ENCODE data around the gene CEBPG.

The CEBPG gene

DNA sequence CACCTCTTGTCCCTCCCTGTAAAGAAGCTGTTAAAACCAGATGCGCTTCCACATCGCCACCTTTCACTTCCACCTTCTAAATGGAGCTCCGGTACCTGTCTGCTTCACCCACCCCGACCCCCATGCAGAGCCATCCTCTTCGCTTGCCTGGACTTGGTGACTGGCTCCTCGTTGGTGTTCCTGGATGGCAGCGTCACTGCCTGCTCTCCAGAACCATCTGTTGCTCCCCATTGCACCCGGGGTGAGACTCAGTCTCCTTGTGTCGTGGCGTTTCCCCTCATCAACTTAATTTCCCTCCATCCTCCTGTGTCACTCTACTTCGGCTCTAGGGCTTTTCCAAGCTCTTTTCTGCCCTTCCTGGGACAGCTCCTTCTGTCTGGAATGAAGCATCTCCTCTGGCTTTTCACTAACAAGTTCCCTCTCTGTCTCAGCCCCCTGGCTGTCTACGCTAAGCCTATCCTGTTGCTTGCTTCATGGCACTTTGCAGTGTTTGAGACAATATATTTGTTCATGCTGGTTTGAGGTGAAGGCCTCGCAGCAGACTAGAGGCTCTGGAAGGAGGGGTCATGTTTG, 10.3 kb downstream of the CEBPG start:
- no peak for DNase-seq

DNA sequence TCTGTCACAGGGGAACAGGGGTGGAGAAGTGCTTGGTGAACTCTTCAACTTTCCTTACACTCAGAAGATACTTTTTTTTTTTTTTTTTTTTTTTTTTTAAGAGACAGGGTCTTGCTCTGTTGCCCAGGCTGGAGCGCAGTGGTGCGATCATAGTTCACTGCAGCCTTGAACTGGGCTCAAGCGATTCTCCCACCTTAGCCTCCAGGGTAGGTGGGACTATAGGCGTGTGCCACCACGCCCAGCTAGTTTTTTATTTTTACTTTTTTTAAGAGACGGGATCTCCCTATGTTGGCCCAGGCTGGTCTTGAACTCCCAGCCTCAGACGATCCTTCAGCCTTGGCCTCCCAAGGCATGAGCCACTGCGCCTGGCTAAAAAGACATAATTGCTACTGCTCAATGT, 11.5 kb downstream of the CEBPG start:
- DNase-seq: no peak

DNA sequence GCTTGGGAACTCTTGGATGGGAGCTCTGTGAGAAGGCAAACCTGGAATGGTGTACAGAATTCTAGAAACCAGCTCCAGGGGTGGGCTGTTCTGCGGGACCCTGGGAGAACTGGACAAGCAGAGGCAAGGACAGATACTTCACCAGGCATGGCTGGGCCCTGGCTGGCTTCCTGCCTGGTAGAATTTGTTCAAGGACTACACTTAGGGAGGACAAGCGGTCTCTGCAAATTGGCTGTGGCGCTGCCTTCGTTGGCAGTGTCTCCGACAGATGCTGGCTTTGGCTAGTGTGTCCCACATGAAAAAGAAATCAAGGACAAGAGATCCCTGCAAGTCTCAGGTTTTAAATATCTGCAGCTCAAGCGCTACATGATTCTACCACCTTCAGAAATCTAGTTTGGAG, 12.4 kb downstream of the CEBPG start:
- DNase-seq: no peak

DNA sequence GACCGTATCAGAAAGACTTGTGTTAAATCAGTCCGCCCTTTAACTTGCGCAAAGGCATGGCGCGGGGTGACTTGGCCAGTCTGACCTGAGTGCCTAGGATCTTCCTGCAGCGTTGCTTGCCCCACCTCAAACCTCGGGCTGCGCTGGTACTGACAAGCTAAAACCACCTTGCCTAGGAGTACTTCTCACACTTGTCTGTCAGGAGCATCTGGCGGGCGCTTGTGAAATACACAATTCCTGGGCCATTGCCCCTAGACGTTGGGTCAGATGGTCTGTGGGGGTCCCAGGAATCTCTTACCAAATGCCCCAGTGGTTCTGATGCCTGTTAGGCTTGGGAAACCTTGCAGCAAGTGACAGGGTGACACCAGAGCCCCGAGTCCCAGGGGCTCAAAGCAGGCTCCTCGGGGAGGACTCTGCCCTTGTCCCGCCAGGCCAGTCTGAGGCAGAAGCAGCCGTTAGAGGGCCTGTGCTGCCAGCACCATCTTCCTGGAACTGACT, 12.9 kb downstream of the CEBPG start:
- DNase-seq: no peak

DNA sequence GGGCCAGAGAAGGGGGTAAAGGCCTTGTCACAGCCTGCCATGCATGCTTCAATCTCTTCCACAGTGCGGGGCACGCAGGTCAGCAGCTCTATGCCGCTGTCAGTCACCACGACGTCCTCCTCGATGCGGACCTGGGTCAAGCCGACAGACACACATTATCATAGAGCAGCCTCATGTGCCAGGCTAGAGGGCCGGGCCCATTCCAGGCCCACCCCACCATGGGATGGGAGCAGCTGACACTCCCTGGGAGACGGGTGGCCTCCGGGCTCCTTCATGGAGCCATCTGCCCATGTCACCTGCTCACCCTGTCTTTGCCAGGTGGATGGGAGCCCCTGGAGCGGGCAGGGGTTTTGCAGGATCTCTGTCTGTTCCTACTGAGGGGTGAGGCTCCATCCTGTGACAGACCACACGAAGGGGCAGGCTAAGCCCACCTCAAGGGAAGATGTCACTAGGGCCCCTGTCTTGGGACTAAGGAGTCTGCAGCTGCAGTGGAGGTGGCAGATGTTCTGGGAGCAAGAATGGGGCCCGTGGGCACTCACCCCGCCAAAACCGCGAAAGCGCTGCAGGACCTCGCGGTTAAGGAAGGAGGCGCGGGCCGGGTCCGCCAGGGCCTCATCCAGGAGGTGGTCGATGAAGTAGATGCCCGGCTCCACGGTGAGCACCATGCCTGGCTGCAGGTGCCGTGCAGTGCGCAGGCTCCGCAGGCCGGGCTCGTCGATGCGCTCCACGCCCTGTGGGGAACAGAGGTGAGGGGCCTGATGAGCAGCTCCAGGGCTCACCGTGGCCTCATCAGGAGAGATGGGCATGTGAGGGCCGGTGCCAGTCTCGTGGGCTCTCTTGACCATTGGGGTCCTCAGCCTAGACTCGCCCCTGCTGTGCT, 14.1 kb downstream of the CEBPG start:
- DNase-seq: peak in 1 of 2 experiments; percentile 20

DNA sequence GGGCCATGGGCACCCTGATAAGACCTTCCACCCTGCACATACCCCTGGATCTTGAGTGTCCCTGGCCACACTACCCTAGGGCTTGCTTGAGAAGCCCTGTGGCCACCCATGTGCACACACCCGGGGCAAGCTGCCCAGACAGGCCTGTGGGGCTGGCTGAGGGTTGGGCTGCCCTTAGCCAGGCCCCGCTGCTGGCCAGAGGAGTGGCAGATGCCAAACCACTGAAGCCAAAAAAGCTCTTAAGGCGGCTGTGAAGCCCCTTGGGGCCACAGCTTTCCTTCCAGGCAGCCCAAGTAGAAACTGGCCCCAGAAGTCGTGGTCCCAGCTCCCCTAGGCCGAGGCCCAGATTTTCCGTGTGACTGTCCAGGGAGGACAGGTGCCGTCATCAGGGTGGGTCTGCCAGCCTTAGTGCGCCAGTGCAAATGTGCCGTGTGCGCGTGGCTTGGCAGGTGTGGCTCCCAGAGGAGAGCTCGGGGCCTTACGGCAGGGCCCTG, 14.8 kb downstream of the CEBPG start:
- no peak for DNase-seq

DNA sequence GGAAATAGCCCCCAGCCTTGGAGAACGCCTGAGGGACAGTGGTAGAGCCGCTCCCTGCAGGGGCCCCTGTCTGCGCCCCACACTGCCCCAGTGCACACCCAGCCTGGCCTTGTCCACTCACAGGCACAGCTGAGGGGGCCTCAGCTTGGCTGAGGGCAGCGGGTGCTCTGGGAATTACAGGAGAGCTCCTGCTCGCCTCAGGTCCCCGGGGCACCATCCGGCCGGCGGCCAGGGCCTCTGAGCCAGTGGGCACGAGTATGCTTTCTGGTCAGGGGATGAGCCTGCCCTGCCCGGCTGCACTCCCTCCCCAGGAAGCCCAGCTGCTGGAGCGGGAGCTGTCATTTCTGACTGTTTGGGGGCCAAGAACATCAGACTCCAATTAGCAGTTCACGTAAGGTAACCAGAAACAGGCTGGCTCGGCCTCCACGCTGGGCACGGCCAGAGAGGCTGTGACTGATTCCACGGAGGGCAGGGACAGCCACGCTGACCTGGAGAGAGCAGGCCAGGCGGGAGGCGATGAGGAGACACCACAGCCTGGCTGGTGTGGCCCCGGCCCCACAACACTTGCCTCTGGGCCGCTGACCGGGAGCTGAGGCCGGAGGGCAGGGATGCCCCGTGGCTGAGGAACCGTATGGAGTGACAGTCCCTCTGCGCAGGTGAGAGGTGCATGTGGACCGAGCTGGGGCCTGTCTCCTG, 15.4 kb downstream of the CEBPG start:
- no peak for DNase-seq

DNA sequence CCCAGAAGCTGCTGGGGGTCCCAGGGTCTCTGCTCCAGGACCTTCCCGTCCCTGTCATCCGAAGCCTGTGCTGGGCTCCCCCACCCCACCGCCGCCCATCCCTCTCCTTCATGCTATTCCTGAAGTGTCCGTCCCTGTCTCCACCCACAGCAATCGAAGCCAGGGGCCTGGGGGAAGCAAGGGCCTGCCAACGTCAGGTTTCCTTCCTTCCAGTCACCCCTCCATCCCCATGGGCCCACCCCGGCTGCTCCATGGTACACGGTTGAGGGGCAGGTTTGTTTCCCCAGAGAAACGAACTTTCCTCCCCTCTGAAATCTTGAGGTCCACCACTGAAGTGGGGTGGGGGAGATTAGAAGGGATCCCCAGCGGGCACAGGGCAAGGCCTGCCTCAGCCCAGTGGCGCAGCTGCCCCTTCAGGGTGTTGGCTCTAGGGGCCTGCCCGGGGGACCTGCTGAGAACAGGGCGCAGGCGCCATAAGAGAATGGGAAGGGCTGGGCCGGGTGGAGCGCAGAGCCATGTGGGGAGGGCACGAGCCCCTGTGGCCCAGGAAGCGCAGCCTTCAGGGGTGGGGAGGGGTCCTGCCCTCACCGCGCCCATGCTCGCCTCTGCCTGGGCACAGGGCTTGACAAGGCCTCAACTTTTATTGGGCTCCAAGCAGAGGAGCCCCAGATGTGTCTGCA, 16.1 kb downstream of the CEBPG start:
- DNase-seq: no peak

DNA sequence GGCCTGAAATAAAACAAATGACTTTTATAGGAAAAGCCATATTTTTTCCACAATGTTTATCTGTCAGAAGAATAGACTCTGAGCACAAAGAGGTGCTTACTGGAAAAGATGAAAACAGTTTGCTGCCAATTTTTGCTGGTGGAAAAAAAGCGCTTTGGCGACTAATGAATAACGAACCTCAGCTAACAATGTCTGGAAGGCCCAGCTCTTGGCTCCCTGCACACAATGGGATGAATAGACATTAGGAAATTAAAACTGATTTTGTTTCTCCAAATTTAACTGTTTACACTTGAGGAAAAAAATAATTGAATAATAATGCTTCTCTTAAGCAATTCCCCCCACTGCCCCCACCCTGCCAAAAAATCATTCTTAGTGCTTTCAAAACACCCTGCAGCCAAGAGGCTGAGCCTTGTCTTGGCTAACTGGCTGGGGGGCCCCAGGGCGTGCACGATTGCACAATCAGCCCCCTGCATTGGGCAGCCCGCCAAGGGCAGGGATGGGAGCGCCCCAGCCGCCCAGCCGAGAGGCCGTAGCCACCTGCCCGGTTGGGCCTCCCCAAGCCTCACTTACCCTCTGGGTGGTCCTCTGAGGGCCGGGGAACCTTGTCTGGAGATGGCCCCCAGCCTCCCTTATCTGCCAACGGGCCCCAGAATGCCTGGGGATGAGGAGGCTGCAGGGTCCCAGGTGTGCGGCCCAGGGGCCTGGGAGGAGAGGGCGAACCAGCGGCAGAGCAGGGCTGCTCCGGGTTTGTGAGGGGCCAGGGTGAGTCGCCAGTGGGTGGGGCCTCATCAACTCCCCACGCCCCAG, 16.8 kb downstream of the CEBPG start:
- no peak for DNase-seq

DNA sequence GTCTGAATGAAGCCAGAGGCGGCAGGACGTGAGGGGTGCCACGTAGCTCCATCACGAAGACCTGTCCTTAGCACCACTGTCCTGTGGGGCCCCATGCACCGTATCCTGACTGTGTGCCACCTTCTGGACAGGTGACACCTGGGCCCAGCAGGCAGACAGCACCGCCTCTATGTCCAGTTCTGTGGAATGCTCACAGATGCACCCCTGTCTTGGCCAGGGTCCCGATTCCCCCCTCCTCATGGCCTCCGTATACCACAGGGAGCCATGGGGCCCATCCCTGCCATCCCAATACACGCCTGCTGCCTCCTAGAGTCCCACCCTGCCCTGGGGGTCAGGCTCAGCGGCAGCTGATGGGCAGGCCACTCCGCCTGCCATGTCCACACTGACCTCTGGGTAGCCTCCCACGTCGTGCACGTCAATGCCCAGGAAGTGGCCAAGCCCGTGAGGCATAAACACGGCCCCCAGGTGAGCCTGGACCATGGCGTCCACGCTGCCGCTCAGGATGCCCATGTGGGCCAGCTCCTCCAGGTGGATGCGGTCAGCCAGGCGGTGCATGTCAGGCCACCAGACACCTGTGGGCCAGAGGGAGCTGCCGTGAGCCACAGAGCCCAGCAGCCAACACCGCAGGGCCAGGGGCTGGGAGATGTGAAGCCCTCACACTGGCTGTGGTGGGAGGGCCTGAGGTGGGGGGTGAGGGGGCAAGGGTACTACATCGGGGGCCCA, 17.6 kb downstream of the CEBPG start:
- DNase-seq: no peak

DNA sequence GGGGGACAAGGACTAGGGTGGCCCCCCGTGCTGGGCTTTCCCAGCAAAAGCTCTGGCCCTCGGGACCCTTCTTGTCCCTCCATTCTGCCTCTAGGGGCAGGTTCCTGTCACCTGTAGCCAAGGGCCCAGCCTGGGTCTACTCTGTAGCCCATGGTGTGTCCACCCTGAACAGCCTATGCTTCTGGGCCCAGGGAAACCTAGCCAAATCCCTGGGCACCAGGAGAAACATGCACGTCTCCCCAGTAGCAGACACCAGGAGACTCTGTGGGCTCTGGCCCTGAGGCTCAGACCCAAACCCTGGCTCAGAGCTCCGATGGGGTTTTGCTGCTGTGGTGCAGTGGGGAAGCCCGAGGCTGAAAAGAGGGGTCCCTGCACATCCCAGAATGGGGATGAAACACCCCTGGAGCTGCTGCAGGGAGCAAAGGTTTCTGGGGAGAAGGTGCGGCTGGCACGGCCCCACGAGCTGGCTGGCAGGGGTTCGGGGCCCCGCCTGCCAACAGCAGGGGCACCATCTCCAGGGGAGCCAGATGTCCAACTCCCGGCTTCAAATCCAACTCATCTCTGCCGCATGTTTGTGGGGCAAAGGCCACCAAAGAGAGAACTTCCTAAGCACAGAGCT, 18.2 kb downstream of the CEBPG start:
- DNase-seq: no peak

DNA sequence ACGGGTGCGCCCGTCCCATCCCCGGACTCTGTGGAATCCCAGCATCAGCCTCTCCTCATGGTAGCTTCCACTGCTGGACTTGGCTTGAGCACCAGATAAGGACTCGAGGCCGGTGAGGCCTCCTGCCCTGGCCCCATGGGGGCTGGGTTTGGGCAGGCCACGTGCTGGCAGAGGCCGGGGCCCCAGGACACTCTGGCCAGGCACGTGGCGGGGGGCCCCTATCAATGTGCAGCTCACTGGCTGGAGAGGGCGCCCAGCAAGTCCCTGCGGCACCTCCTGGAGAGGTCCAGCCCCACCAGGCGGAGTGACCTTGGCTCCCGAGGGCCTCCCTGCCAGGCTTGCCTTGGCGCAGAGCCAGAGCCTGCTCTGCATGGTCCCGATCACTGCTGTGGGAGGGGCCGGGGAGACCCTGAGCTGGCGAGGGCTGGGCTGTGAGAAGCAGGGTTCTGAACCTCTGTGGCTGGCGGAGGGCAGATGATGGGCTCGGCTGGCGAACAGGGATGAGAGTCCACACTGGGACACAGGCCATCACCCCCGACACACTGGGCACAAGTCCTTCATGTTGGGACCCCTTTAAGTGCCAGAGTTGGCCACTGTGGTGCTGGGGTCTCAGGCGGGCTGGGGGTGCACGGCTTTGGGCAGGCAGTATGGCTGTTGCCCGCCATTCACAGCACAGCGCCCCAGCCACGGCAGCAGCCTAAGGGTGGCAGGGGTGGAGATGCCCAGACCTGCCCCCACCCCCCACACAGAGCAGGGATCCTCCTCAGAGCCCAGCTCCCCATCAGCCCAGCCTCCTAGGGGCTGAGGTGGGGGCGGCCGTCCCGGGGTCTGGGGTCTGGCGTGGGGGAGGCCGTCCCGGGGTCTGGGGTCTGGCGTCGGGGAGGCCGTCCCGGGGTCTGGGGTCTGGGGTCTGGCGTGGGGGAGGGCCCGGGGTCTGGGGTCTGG, 19.1 kb downstream of the CEBPG start:
- no peak for DNase-seq

DNA sequence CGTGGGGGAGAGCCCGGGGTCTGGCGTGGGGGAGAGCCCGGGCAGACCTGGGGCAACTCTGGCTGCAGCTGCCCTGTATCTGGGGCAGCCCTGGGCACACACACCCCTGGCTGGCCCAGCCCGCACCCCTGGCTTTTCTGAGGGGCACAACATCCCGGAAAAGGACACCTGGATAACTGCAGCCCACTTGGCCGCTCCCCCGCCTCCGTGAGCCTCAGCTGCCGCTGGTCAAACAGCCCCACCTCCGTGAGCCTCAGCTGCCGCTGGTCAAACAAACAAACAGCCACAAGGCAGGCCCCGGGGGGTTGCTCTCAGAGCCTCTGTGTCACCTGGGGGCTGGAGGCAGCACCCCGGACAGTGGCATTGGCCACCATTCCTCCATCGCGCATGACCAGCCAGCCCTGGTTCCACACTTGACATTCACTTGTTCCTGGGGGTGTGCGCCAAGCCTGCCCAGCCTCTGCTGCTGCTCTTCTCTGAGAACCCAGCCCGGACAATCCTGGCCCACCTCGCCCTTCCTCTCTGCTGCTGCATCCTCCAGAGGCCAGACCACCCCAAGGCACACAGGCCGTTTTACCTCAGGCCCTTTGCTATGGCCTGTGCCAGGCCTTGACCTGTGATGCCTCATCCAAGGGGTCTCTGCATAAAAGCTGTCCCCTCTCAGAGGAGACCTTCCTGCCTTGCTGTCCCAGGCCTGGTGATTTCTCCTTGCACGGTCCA, 19.9 kb downstream of the CEBPG start:
- DNase-seq: no peak

DNA sequence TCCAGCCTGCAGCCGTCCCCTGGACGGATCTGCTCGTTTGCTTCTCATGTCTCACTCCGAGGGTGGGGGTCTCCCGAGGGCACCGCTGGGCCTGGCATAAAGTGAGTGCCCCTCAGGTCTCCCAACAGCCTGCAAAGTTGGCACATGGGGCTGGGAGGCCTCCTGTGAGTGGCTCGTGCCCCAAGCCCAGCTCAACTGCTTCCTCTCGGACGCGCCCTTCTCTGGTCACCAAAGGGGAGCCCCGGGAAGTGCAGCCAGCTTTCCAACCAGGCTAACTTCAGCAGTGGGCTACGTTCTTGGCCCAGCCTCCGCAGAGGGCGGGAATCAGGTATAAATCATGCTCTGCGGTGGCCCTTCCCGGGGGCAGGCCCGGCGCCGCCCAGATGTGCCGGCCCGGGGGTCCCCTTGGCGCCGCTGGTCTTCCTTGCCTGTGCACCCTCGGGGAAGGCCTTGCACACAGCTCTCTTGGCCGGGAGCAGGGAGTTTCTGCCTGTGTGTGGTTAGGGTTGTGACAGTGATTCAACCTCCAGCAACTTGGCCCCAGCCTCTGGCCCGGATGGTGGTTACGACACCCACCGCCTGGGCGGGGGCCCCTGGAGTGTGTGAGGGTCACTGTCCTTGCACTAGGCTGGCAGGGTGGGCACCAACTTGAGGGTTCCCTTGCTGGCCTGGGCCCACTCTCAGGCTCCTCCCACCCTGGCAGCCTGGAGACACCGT, 20.7 kb downstream of the CEBPG start:
- no peak for DNase-seq

DNA sequence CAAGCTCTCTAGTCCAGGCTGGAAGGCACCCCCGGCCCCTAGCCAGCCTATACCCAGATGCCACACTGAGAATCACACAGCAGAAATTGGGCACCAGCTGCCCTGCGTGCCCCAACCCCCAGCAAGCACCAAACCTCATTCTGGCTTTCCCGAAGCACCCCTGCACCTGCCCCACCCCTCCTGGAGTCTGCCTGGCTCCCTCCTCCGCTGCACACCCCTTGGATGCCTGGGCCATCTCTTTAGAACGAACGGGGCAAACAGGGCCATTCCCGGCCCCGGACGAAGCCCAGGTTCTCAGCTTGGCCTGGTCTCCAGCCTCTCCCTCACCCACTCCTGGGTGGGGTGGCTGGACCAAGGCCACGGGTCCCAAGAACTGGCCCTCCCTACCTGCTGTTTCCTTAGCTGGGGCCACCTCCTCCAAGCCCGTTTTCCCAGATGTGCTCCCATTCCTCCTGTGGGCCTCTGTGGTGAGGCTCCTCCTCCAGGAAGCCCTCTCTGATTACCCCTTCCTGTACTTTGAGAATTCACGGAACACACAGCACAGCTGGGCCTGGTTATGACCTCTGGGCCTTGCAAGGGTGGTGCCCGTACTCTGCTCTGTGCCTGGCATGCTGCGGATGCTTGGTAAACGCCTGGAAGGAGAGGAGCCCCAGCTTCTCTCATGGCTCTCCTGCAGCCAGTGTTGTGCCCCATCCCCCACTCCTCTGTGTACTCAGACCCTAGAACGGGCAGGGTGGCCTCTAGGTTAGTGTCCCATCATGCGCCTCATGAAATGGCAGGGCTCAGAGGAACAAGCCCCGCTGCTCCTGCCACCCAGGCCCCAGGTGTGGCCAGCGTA, 21.4 kb downstream of the CEBPG start:
- no peak for DNase-seq

DNA sequence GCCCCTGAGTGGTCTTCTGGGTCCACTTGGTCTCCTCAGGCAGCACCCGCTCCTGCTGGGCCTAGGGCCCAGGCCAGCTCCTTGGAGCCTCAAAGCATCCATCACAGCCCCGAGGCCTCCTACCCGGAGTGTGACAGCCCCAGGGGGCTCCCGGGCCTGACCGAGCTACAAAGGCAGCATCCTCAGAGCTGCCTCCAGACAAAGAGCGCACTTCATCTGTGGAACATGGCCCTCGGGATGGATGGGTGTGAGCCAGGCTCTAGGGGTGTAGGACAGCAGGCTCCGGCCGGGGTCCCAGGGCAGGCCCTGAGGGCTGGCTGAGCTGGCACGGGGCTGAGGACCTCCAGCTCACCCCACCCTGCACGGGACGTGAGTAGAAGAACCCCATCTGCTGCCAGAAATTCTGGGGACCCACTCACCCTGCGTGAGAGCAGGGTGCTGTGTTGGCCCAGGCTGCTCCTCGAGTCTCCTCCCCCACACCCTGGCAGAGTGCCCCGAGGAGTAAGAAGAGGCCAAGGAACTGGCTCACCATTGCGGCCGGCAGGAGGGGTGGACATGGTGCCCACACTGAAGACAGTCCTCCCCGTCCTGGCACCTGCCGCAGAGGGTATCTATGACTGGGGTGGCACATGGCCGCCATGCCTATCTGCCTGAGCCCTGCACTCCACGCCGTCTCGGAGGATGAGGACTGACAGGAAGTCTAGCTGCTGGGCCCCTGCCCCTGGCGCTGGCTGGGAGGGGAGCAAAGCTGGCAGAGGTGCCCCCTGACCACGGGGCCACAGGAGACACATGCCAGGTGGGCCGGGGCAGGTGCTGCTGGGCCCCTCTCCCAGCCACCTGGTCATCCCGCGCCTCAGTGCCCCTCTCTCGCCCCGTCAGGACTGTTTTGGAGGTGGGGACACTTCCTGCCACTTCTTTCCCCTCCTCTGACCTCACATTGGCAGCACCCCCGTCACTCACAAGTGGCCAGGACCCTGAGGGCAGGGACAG, 22.3 kb downstream of the CEBPG start:
- DNase-seq: no peak

Data from NCI-H524 (cell line).